ENCODE measurements around the gene ASPSCR1. TPM values are rescaled to one million over a fixed set of nuclear protein-coding genes. Genes with fewer than 3 reads are reported as not detected.

ASPSCR1 gene
- total and polyA plus RNA-seq, 2 of the 13 experiments (the other 11 are each of a cell fraction or from before 2014, with no cell fraction given) = 274 to 314 TPM

DNA sequence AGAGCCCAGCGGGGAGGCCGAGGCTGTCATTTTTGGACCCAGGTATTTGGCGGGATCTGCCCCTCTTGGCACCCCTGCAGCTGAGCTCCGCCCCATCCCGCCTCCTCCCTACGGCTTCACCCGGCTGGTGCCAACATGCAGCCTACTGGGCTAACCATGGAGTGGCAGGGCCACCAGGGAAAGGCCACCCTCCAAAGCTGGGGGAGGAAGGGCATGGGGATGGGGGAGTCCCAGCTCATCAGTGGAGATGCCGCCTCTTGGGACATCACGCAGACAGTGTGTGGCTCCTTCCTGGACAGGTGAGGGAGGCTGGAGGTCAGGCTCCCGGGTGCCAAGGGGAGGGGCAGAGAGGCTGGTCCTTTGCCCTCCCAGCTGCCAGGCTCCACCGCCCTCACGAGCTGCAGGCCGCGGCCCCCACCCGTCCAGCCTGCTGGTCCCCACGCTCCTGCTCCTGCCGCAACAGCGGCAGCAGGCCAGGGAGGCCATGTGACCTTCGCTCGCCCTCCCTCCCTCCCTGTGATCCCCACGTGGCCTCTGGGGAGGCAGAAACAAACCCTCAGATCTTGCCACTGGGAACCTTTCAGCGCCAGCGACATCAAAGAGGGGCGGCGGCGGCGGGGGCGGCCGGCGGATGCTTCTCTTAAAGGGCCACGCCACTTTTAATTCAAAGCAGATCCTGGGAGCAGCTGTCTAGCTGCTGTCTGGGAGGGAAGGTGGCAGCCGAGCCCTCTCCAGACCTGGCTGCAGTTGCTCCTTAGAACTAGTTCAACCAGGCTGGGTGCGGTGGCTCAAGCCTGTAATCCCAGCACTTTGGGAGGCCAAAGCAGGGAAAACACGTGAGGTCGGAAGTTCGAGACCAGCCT is 9.7 kb upstream of the ASPSCR1 start (continued):
- TF ChIP-seq, protein P1, sequence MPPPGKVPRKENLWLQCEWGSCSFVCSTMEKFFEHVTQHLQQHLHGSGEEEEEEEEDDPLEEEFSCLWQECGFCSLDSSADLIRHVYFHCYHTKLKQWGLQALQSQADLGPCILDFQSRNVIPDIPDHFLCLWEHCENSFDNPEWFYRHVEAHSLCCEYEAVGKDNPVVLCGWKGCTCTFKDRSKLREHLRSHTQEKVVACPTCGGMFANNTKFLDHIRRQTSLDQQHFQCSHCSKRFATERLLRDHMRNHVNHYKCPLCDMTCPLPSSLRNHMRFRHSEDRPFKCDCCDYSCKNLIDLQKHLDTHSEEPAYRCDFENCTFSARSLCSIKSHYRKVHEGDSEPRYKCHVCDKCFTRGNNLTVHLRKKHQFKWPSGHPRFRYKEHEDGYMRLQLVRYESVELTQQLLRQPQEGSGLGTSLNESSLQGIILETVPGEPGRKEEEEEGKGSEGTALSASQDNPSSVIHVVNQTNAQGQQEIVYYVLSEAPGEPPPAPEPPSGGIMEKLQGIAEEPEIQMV (CRISPR knock-in tag; IDR thresholded peaks at IDR 0.05; ENCODE audit: low read depth) = peak; percentile 90; the same call in 1 of the 2 replicates
- TF ChIP-seq, protein P2, sequence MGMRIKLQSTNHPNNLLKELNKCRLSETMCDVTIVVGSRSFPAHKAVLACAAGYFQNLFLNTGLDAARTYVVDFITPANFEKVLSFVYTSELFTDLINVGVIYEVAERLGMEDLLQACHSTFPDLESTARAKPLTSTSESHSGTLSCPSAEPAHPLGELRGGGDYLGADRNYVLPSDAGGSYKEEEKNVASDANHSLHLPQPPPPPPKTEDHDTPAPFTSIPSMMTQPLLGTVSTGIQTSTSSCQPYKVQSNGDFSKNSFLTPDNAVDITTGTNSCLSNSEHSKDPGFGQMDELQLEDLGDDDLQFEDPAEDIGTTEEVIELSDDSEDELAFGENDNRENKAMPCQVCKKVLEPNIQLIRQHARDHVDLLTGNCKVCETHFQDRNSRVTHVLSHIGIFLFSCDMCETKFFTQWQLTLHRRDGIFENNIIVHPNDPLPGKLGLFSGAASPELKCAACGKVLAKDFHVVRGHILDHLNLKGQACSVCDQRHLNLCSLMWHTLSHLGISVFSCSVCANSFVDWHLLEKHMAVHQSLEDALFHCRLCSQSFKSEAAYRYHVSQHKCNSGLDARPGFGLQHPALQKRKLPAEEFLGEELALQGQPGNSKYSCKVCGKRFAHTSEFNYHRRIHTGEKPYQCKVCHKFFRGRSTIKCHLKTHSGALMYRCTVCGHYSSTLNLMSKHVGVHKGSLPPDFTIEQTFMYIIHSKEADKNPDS (CRISPR knock-in tag; IDR thresholded peaks at IDR 0.05) = 0 out of 2 replicates have a peak, but pooled peaks have one; percentile 9
- TF ChIP-seq, protein P3, sequence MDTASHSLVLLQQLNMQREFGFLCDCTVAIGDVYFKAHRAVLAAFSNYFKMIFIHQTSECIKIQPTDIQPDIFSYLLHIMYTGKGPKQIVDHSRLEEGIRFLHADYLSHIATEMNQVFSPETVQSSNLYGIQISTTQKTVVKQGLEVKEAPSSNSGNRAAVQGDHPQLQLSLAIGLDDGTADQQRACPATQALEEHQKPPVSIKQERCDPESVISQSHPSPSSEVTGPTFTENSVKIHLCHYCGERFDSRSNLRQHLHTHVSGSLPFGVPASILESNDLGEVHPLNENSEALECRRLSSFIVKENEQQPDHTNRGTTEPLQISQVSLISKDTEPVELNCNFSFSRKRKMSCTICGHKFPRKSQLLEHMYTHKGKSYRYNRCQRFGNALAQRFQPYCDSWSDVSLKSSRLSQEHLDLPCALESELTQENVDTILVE (CRISPR knock-in tag; IDR thresholded peaks at IDR 0.05) = peak; percentile 85
- peak; percentile 55; the same call in 1 of the 2 replicates for TF ChIP-seq TEAD2 (CRISPR knock-in tag; IDR thresholded peaks at IDR 0.05)
- TF ChIP-seq ZNF382 (CRISPR knock-in tag; IDR thresholded peaks at IDR 0.05; ENCODE audit: borderline replicate concordance) = no peak
- peak; percentile 93; the same call in 1 of the 2 replicates for TF ChIP-seq ZNF451 (CRISPR knock-in tag; IDR thresholded peaks at IDR 0.05)
- peak; percentile 85 for TF ChIP-seq PPARG (CRISPR knock-in tag; conservative IDR thresholded peaks at IDR 0.05)
- peak; percentile 87 for TF ChIP-seq KAT8 (CRISPR knock-in tag; IDR thresholded peaks at IDR 0.05)
- TF ChIP-seq MED8 (CRISPR knock-in tag; IDR thresholded peaks at IDR 0.05; ENCODE audit: insufficient replicate concordance) = peak; percentile 98
- TF ChIP-seq ZNF83 (CRISPR knock-in tag; IDR thresholded peaks at IDR 0.05; ENCODE audit: borderline replicate concordance) = no peak
- TF ChIP-seq HNRNPH1 (optimal IDR thresholded peaks at IDR 0.05; ENCODE audit: low read depth, low read length) = peak; percentile 32
- TF ChIP-seq, protein P4, sequence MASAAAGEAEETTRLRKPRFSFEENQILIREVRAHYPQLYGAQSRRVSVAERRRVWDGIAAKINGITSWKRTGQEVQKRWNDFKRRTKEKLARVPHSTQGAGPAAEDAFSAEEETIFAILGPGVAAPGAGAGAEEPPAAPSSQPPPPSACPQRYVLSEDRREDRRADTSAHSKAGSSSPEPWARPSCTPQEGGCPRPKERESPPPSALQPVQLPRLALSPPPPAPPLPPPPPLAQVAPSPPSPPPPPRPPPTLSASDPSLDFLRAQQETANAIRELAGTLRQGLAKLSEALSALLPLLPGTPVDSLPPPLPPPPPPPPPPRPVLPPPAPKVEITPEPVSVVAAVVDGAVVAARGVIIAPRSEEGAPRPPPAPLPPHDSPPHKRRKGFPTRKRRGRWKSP (CRISPR knock-in tag; IDR thresholded peaks at IDR 0.05) = 0 out of 2 replicates have a peak, but pooled peaks have one; percentile 24
- TF ChIP-seq ZFP37 (CRISPR knock-in tag; IDR thresholded peaks at IDR 0.05; ENCODE audit: borderline replicate concordance) = peak; percentile 98
- TF ChIP-seq MED1 (CRISPR knock-in tag; IDR thresholded peaks at IDR 0.05) = peak; percentile 97
- TF ChIP-seq ZNF207 (IDR thresholded peaks at IDR 0.05; ENCODE audit: borderline replicate concordance) = no peak
- 0 out of 2 replicates have a peak, but pooled peaks have one; percentile 53 for TF ChIP-seq RELA (CRISPR knock-in tag; IDR thresholded peaks at IDR 0.05)
- TF ChIP-seq, protein P5, sequence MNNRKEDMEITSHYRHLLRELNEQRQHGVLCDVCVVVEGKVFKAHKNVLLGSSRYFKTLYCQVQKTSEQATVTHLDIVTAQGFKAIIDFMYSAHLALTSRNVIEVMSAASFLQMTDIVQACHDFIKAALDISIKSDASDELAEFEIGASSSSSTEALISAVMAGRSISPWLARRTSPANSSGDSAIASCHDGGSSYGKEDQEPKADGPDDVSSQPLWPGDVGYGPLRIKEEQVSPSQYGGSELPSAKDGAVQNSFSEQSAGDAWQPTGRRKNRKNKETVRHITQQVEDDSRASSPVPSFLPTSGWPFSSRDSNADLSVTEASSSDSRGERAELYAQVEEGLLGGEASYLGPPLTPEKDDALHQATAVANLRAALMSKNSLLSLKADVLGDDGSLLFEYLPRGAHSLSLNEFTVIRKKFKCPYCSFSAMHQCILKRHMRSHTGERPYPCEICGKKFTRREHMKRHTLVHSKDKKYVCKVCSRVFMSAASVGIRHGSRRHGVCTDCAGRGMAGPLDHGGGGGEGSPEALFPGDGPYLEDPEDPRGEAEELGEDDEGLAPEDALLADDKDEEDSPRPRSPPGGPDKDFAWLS (CRISPR knock-in tag; IDR thresholded peaks at IDR 0.05; ENCODE audit: borderline replicate concordance) = 0 out of 2 replicates have a peak, but pooled peaks have one; percentile 75
- TF ChIP-seq CHCHD3 (CRISPR knock-in tag; IDR thresholded peaks at IDR 0.05) = no peak
- TF ChIP-seq TGIF2 (CRISPR knock-in tag; IDR thresholded peaks at IDR 0.05) = peak; percentile 97
- TF ChIP-seq ZSCAN25 (CRISPR knock-in tag; IDR thresholded peaks at IDR 0.05) = peak; percentile 97
- no peak for TF ChIP-seq MYNN (CRISPR knock-in tag; IDR thresholded peaks at IDR 0.05; ENCODE audit: low read depth)
- TF ChIP-seq HOXA5 (CRISPR knock-in tag; IDR thresholded peaks at IDR 0.05) = peak; percentile 96
